Measurements from ENCODE around the gene LGALS7. TPM values are rescaled to one million over a fixed set of nuclear protein-coding genes. Genes with fewer than 3 reads are reported as not detected.
"Not testable (repeated sequence)": the region's sequence is repeated elsewhere in the genome, so short reads cannot be mapped to it uniquely, and the experiment has no call there.

Gene LGALS7
- total RNA-seq, 1 experiment from 2014 or later = not detected

- Histone ChIP-seq H3K4me3 (ENCODE audit: low read depth in 2 of 2, low read length in 2 of 2) (peak overlapping the region; percentile 21 to 53), H3K27ac (ENCODE audit: low read length) (peak overlapping the region; percentile 45; the same call in 1 of the 2 replicates)
- H3K9me3 ChIP-seq (ENCODE audit: control insufficient read depth, insufficient read depth, low read depth, low read length); POLR2A ChIA-PET; BruUV-seq (replicated peaks); H3K36me3 ChIP-seq (ENCODE audit: control insufficient read depth, insufficient read depth, low read length); H3K27me3 ChIP-seq (ENCODE audit: control insufficient read depth, insufficient read depth, low read length); intact Hi-C loops (cut with micrococcal nuclease; ENCODE audit: unreplicated experiment); CTCF ChIA-PET; H3K4me1 ChIP-seq (ENCODE audit: control insufficient read depth, insufficient read depth, low read length); DNase-seq (ENCODE audit: low read depth, low spot score): not testable (repeated sequence)
- ATAC-seq = peak; percentile 88
- in situ Hi-C loops (cut with HindIII; ENCODE audit: low pct_unique_long_range_greater_than_20kb, low sequenced_read_pairs) = loop anchor here (10.0 kb wide), 1 partner anchor 164 kb away; the partner anchor contains the start of genes MRPS12 and SARS2
Measured at GRCh38 chr19:38770949-38771275, 2.4 kb downstream of the LGALS7 start.

- CTCF ChIA-PET = interaction anchor here (0.5 to 1.5 kb wide), 11 partner anchors 12 to 308 kb away, joined by 3 to 27 read pairs (median 4); no protein-coding TSS in a partner anchor
- BruUV-seq (replicated peaks); H3K27me3 ChIP-seq (ENCODE audit: control insufficient read depth, insufficient read depth, low read length); POLR2A ChIA-PET; H3K4me1 ChIP-seq (ENCODE audit: control insufficient read depth, insufficient read depth, low read length); H3K9me3 ChIP-seq (ENCODE audit: control insufficient read depth, insufficient read depth, low read depth, low read length); H3K4me3 ChIP-seq (ENCODE audit: low read depth in 2 of 2, low read length in 2 of 2); intact Hi-C loops (cut with micrococcal nuclease; ENCODE audit: unreplicated experiment); H3K36me3 ChIP-seq (ENCODE audit: control insufficient read depth, insufficient read depth, low read length); DNase-seq (ENCODE audit: low read depth, low spot score): not testable (repeated sequence)
- 0 out of 2 replicates have a peak overlapping the region, but pooled peaks have one; percentile 3 for H3K27ac ChIP-seq (ENCODE audit: low read length)
- ATAC-seq = peak; percentile 3; the same call in 1 of the 2 replicates
- in situ Hi-C loops (cut with HindIII; ENCODE audit: low pct_unique_long_range_greater_than_20kb, low sequenced_read_pairs) = loop anchor here (10.0 kb wide), 1 partner anchor 164 kb away; the partner anchor contains the start of genes MRPS12 and SARS2
Measured at GRCh38 chr19:38770228-38770948, 2.9 kb downstream of the LGALS7 start.

- DNase-seq (ENCODE audit: low read depth, low spot score) = no peak
- in situ Hi-C loops (cut with HindIII; ENCODE audit: low pct_unique_long_range_greater_than_20kb, low sequenced_read_pairs) (loop anchor here (5.0 to 10.0 kb wide), 3 partner anchors 68 to 242 kb away; partner anchors contain the start of genes MRPS12 and SARS2), intact Hi-C loops (cut with micrococcal nuclease; ENCODE audit: unreplicated experiment) (no loop called here)
- Histone ChIP-seq H3K27me3 (ENCODE audit: control insufficient read depth, insufficient read depth, low read length) (no peaks in the 10 kb centered on the region), H3K4me3 (ENCODE audit: low read depth in 2 of 2, low read length in 2 of 2) (no peak overlapping the region), H3K4me1 (ENCODE audit: control insufficient read depth, insufficient read depth, low read length) (peaks cover 4% of the 10 kb centered on the region; the same call in 1 of the 2 replicates), H3K36me3 (ENCODE audit: control insufficient read depth, insufficient read depth, low read length) (no peaks in the 10 kb centered on the region), H3K9me3 (ENCODE audit: control insufficient read depth, insufficient read depth, low read depth, low read length) (no peaks in the 10 kb centered on the region), H3K27ac (ENCODE audit: low read length) (peak overlapping the region; percentile 48; the same call in 1 of the 2 replicates)
- ChIA-PET POLR2A (no interaction called here), CTCF (interaction anchor here (0.5 to 1.5 kb wide), 17 partner anchors 8 to 309 kb away, joined by 3 to 27 read pairs (median 4); no protein-coding TSS in a partner anchor)
- no TSS peak for BruUV-seq (replicated peaks)
- TF ChIP-seq CTCF (IDR thresholded peaks at IDR 0.05) (no peak; the same call in 1 of the 2 replicates), POLR2AphosphoS5 (IDR thresholded peaks at IDR 0.05; ENCODE audit: low read depth, low read length) (0 out of 2 replicates have a peak, but pooled peaks have one; percentile 29), SIN3A (IDR thresholded peaks at IDR 0.05; ENCODE audit: borderline replicate concordance, insufficient read depth, low read depth, low read length) (no peak), TCF7L2 (IDR thresholded peaks at IDR 0.05; ENCODE audit: low read depth, low read length) (no peak), REST (IDR thresholded peaks at IDR 0.05; ENCODE audit: insufficient read depth in 1 of 2, low read depth in 2 of 2, low read length in 1 of 2) (0 out of 4 replicates have a peak, but pooled peaks of 1 of the 2 experiments have one; percentile 45)
- peak; percentile 62 for ATAC-seq
Measured at GRCh38 chr19:38769635-38770211, 3.6 kb downstream of the LGALS7 start.
